DMS 273 (cell line): ENCODE measurements around the gene DUSP22.

Experiments used
- DNase-seq: peaks from one replicate; lab custom pipeline; 2025; ENCODE audit not compliant: unreplicated experiment; lab: John Stamatoyannopoulos, UW

Gene DUSP22

GRCh38 chr6:296151-297122 is 4.2 kb downstream of the DUSP22 start:
- no peak for DNase-seq

- DNase-seq, result no peak
Measured at GRCh38 chr6:297571-298232, 5.4 kb downstream of the DUSP22 start.

- DNase-seq, result no peak
Measured at GRCh38 chr6:298233-299103, 6.2 kb downstream of the DUSP22 start.

GRCh38 chr6:299104-299980 is 7.1 kb downstream of the DUSP22 start:
- no peak for DNase-seq

- no peak for DNase-seq
Measured at GRCh38 chr6:300026-300425, 7.7 kb downstream of the DUSP22 start.

- DNase-seq, result no peak
Measured at GRCh38 chr6:300494-301198, 8.4 kb downstream of the DUSP22 start.

GRCh38 chr6:301526-301925 is 9.2 kb downstream of the DUSP22 start:
- DNase-seq, result no peak

GRCh38 chr6:301929-302705 is 9.8 kb downstream of the DUSP22 start:
- DNase-seq, result no peak

- no peak for DNase-seq
Measured at GRCh38 chr6:302760-303159, 10.5 kb downstream of the DUSP22 start.

- no peak for DNase-seq
Measured at GRCh38 chr6:303263-303662, 11.0 kb downstream of the DUSP22 start.

- no peak for DNase-seq
Measured at GRCh38 chr6:303948-304558, 11.8 kb downstream of the DUSP22 start.

GRCh38 chr6:304833-305370 is 12.6 kb downstream of the DUSP22 start:
- DNase-seq, result no peak

- no peak for DNase-seq
Measured at GRCh38 chr6:305371-306206, 13.3 kb downstream of the DUSP22 start.

GRCh38 chr6:306641-307061 is 14.4 kb downstream of the DUSP22 start:
- no peak for DNase-seq

- DNase-seq, result no peak
Measured at GRCh38 chr6:307065-307814, 15.0 kb downstream of the DUSP22 start.

GRCh38 chr6:307874-308273 is 15.6 kb downstream of the DUSP22 start:
- no peak for DNase-seq

- no peak for DNase-seq
Measured at GRCh38 chr6:308307-308706, 16.0 kb downstream of the DUSP22 start.
